Measurements from ENCODE around the gene SLC35B4. TPM values are rescaled to one million over a fixed set of nuclear protein-coding genes. Genes with fewer than 3 reads are reported as not detected.

SLC35B4 gene
- total RNA-seq, 1 experiment from 2014 or later, result 21.6 TPM

- POLR2A ChIA-PET, result no interaction called here
- no peak overlapping the region for H3K4me3 ChIP-seq (ENCODE audit: low read depth in 2 of 2, low read length in 2 of 2)
- in situ Hi-C loops (cut with HindIII; ENCODE audit: low pct_unique_long_range_greater_than_20kb, low sequenced_read_pairs) (no loop called here), intact Hi-C loops (cut with micrococcal nuclease; ENCODE audit: unreplicated experiment) (no loop called here)
- DNase-seq (ENCODE audit: low read depth, low spot score) (no peak), ATAC-seq (no peak)
- CTCF ChIA-PET, result no interaction called here
- H3K27ac ChIP-seq (ENCODE audit: low read length), result no peak overlapping the region
- TF ChIP-seq POLR2AphosphoS5 (IDR thresholded peaks at IDR 0.05; ENCODE audit: low read depth, low read length) (no peak), SIN3A (IDR thresholded peaks at IDR 0.05; ENCODE audit: borderline replicate concordance, insufficient read depth, low read depth, low read length) (no peak), REST (IDR thresholded peaks at IDR 0.05; ENCODE audit: insufficient read depth in 1 of 2, low read depth in 2 of 2, low read length in 1 of 2) (no peak), TCF7L2 (IDR thresholded peaks at IDR 0.05; ENCODE audit: low read depth, low read length) (no peak), CTCF (IDR thresholded peaks at IDR 0.05) (no peak)
- peaks cover 12% of the 10 kb centered on the region for H3K27me3 ChIP-seq (ENCODE audit: control insufficient read depth, insufficient read depth, low read length)
- H3K9me3 ChIP-seq (ENCODE audit: control insufficient read depth, insufficient read depth, low read depth, low read length), result no peaks in the 10 kb centered on the region
- H3K4me1 ChIP-seq (ENCODE audit: control insufficient read depth, insufficient read depth, low read length), result no peaks in the 10 kb centered on the region
- no peaks in the 10 kb centered on the region for H3K36me3 ChIP-seq (ENCODE audit: control insufficient read depth, insufficient read depth, low read length)
- no TSS peak for BruUV-seq (replicated peaks)
These were observed 48.8 kb upstream of the SLC35B4 start for GRCh38 chr7:134365341-134366054.

DNA sequence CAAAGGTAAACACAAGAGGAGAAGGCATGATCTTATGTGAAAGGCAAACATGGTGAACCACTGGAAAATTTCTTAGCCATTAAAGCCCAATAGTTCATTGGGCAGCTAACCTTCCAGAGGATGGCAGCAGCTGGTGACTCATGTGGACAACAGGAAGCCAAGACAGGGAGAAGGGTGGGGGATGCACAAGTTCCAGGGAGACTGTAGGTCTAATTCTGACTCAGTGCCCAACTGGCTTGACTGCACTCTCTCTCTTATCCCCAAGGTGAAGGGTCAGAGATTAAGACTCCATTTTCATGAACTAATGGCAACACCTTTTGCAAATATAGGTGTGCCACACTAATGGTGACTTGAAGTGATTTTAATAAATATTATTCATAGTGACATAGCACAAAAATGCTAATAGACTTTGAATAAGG, 47.9 kb upstream of the SLC35B4 start:
- CTCF ChIA-PET, result no interaction called here
- peaks cover 12% of the 10 kb centered on the region for H3K27me3 ChIP-seq (ENCODE audit: control insufficient read depth, insufficient read depth, low read length)
- BruUV-seq (replicated peaks), result no TSS peak
- H3K4me1 ChIP-seq (ENCODE audit: control insufficient read depth, insufficient read depth, low read length), result no peaks in the 10 kb centered on the region
- ATAC-seq, result no peak
- no peaks in the 10 kb centered on the region for H3K9me3 ChIP-seq (ENCODE audit: control insufficient read depth, insufficient read depth, low read depth, low read length)
- no peak overlapping the region for H3K27ac ChIP-seq (ENCODE audit: low read length)
- no peak for DNase-seq (ENCODE audit: low read depth, low spot score)
- in situ Hi-C loops (cut with HindIII; ENCODE audit: low pct_unique_long_range_greater_than_20kb, low sequenced_read_pairs), result no loop called here
- intact Hi-C loops (cut with micrococcal nuclease; ENCODE audit: unreplicated experiment), result no loop called here
- TF ChIP-seq CTCF (IDR thresholded peaks at IDR 0.05), result no peak
- no peak for TF ChIP-seq TCF7L2 (IDR thresholded peaks at IDR 0.05; ENCODE audit: low read depth, low read length)
- TF ChIP-seq REST (IDR thresholded peaks at IDR 0.05; ENCODE audit: insufficient read depth in 1 of 2, low read depth in 2 of 2, low read length in 1 of 2), result no peak
- POLR2A ChIA-PET, result no interaction called here
- no peak overlapping the region for H3K4me3 ChIP-seq (ENCODE audit: low read depth in 2 of 2, low read length in 2 of 2)
- H3K36me3 ChIP-seq (ENCODE audit: control insufficient read depth, insufficient read depth, low read length), result no peaks in the 10 kb centered on the region
